NCI-H345 (cell line): Measurements from ENCODE around the gene BLOC1S4.

Experiments used
- DNase-seq: peaks from one replicate; lab custom pipeline; 2025; lab: John Stamatoyannopoulos, UW

BLOC1S4 gene

DNA sequence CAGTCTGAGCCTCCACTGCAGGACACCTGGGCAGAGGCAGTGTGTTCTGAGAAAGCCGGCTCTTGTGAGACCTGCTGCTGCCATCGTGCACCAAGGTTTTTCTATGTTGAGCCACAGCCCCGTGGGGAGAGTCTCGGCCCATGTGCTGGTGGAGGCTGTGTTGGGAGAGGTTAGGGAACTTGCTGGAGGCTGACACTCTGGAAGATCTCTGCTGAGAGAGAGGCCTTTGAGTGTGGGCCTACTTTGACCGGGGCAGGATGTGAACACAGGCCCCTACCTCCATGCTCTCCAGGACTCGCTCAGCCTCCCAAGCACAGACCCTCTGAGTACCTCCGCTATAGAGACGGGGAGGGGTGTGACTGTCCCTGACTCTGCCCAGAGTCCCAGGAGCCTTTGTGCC is 23.6 kb upstream of the BLOC1S4 start:
- no peak for DNase-seq

GRCh38 chr4:6692806-6693205 is 23.2 kb upstream of the BLOC1S4 start:
- DNase-seq, result no peak

DNA sequence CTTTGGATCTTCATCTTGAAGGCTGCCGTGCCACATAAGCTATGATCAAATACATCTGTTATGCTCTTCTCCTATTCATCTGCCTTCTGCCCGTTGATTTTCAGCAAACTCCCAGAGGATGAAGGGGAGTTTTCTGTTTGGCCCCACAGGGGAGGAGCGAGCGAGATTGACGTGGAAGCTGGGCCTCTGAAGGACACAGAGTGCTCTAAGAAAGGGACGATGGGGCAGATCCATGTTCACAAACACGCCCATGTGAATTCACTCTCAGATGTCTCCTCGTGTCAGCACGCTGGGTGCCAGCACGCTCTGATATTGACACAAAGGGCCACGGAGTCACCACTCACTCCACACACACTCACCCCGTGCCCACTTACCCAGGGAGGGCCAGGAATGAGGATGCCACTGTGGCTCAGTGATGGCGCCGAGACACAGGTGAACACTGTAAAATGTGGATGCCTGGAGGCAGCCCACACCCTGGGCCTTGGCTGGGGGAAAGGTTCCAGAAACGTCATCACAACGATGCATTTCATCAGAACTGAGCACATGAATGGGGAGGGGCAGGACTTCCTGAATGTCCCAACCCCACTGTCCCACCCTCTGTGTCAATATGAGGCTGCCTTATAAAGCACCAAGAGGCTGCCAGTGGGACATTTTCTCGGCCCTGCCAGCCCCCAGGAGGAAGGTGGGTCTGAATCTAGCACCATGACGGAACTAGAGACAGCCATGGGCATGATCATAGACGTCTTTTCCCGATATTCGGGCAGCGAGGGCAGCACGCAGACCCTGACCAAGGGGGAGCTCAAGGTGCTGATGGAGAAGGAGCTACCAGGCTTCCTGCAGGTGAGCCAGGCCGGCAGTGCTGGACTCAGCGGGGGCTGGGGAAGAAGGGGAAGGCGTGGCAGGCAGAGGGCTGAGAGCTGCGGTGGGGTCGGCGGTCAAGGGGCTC is 22.5 kb upstream of the BLOC1S4 start, which contains the start of gene S100P:
S100P (plus strand) TSS at position 648 of the 946 bp plus-strand sequence; CDS start at position 703, 55 bp downstream.
- no peak for DNase-seq

DNA sequence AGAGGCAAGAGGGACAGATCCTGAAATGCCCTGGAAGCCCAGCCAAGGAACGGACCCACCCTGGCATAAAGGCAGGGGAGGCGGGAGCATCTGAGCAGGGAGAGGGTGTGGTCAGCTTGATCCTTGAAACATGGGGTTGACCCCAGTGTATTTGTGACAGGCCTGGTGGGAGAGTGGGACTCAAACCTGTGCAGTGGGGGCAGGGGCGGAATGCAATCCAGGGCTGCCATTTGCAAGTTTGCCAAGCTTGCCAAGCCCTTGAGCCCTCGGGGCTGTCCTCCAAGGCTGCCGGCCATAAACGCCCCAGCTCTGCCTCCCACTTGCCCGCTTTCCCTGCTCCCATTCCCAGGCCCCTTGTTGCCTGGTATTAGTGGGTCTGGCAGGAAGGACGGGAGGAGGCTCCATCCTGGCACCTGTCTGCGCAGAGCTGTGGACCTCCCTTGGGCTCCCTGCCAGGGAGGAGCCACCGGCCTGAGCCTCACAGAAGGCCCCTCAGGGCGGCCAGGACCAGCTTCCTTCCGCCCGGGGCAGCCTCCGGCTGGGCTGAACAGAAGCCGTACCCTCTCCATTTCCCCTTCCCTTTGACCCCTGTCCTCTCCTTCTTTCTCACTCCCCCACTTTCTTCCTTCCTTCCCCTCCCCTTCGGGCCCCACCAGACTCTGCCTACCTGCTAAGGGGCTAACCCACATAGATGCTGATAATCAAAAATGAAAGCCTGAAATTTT is 21.6 kb upstream of the BLOC1S4 start:
- DNase-seq, result no peak

GRCh38 chr4:6695660-6696610 is 20.0 kb upstream of the BLOC1S4 start:
- no peak for DNase-seq

DNA sequence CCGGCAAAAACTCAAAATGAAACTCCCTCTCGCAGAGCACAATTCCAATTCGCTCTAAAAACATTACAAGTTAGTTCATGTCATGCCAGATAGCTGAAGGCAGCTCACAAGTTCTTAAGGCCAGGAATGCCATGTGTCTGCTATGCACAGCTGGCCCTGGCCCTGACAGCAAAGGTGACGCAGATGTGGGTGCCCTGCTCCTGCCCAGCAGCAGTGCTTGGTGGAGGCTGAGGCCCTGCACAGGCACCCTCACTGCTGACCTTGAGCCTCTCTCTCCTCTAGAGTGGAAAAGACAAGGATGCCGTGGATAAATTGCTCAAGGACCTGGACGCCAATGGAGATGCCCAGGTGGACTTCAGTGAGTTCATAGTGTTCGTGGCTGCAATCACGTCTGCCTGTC is 19.4 kb upstream of the BLOC1S4 start:
- DNase-seq, result no peak

- no peak for DNase-seq
These were observed 18.8 kb upstream of the BLOC1S4 start for GRCh38 chr4:6697131-6697530.

DNA sequence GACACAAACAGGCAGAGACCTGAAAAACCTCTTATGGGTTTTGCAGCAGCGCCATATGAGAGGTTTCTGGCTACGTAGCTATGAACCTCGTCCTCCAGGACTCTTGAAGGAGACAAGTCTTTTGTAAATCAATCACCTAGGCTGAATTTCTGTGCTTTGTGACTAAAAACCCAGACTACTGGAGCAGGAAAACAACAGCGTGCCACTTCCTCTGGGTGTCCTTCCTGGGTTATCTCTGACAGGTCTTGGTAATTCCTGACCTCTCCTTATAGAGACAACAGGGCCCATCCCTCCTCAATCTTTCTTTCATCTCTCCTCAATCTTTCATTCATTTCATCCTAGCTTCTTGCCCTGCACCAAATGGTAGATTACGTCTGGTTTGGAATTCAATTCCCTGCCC is 16.6 kb upstream of the BLOC1S4 start:
- no peak for DNase-seq

DNA sequence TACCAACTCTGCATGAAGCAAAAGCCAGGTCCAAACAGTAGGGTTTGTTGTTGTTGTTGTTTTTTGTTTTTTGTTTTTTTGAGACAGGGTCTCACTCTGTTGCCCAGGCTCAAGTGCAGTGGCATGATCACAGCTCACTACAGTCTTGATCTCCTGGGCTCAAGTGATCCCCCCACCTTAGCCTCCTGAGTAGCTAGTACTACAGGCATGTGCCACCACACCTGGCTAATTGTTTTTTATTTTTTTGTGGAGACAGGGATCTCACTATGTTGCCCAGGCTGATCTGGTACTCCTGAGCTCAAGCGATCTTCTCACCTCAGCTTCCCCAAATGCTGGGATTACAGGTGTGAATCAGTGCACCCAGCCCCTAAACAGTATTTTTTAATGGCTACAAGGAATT is 16.1 kb upstream of the BLOC1S4 start:
- DNase-seq, result no peak

- DNase-seq, result no peak
These were observed 14.6 kb upstream of the BLOC1S4 start for GRCh38 chr4:6701371-6701770.

DNA sequence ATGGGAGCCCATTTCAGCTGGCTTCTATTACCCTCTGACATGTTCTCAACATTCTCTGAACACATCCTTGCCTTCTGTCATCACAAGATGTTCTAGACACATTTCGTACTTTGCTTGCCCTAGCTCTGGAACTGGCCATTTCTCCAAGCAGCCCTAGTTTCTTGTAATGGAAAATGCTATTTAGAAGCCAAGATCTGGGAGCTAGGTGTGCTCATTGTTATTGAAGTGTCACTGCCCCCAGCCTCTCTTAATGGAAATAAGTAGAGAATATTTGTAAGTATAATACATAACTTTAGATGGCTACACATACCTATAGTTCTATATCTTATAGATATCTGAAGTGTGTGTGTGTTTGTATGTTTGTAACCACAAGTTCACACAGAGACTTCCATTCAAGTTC is 13.2 kb upstream of the BLOC1S4 start:
- DNase-seq, result no peak

DNA sequence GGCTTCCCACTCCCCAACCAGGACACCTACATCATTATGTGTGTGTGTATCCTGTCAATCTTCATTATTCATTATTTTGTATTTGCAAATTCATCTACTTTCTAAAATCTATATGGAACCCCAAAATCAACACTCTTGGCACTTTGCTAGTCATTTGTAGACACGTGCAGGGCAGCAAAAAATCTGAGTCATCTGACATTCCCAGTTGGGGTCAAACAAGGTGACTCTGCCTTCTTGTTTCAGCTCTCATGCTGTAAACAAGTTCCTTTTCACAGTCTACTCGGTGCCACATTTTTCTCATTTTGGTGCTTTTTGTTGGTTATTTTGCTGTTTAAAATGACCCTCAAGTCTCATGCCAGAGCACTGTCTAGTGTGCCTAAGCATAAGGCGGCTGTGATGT is 12.2 kb upstream of the BLOC1S4 start:
- DNase-seq, result no peak

DNA sequence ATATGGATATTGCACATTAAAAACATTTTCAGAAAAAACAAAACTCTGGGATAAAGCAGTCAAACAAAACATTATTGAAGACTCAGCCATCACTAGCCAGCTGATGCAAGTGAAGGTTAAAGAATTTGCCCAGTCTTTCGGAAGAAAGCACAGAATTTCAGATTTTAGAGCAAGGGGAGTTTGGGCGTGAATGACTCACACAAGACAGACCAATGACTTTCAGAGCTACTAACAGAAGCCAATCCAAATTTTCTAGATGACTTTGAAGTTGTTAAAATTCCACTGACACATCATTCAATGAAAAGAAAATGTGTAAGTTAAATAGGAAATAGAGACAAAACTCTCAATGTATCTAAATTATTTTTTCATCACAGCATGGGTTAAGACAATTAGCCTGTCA is 10.3 kb upstream of the BLOC1S4 start:
- DNase-seq, result no peak

DNA sequence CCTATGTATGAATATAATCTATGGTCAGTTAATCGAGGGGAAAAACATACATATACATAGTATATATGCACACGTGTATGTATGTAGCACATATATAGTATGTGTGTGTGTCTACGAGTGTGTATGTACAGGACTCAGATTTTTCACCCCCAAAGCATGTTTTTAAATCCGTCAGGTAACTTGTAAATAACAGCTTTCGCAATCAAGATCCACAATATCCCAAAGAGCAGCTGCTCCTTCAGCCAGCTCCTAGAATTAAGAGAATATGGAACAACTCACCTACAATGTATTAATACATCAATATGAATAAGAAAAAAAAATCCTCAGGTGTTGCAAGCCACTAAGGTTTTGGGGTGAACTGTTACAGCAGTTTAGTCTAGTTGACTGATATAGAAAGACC is 9.8 kb upstream of the BLOC1S4 start:
- DNase-seq, result no peak

- peak; percentile 95 for DNase-seq
These were observed 6.5 kb upstream of the BLOC1S4 start, which contains the start of gene MRFAP1L1 for GRCh38 chr4:6709230-6710114. TSS of gene MRFAP1L1 (minus strand) at chr4:6709865. CDS start at chr4:6709629, 236 bp downstream.

DNA sequence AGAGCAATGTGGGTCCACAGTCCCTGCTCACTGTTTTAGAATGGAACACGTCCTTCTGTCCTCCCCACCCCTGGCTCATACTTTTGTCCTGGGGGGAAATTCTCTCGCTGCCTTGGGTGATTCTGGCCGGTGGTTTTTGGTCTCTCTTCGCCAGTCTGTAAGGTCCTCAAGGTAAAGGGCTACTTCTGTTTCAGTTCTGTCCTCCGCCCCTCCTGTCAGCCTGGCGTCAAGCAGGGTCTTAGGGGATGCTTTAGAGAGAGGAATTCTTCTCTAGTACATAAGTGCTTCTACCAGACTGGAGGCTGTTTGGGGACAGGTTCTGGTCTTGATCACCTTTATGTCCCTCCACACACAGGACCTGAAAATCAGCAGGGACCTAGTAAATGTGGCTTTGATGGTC is 5.7 kb upstream of the BLOC1S4 start:
- no peak for DNase-seq

DNA sequence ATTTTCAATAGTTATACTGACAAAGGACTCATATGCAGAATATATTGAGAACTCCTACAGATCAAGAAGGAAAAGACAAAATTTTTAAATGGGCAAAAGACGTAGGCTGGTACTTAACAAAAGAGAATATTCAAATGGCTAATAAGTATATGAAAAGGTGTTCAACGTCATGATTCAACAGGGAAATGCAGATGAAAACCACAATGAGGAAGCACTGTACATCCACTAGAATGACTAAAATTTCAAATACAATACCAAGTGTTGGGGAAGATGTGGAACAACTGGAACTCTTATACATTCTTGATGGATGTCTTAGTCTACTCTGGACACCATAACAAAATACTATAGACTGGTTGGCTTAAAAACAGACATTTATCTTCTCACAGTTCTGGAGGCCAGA is 5.0 kb upstream of the BLOC1S4 start:
- DNase-seq, result no peak

DNA sequence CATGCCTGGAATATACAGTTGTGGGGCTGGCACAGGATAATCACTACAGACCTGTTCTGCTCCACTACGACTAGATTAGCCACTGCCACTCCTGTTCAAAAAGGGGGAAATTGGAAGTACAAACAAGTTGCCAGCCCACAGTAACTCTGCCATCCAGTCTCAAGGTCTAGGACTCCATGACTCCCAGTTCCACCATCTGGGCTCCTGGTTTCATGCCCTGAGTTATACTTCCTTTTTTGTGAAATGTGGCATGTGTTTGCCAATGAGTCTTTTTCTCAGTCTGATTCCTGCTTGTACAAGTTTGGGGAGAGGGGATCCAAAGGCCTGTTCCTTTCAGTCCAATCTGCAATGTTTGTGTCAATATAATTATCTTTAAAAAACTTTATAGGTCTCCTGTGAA is 1.0 kb upstream of the BLOC1S4 start:
- DNase-seq, result no peak

DNA sequence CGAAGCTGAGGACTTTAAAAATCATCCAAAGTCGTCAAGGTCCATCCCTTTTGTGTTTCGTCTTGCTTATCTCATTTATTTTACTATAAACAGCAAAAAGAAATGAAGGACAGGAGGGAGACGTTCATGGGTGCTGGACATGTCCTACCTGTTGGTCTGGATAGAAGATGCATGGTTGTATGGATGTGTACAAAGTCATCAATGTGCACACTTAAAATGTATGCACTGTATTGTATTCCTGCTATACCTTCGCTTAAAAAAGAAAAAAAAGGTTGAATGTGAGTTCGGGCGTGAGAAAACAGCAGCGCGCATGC is 313 bp upstream of the BLOC1S4 start:
- DNase-seq, result no peak

GRCh38 chr4:6716958-6717655 is 1.1 kb downstream of the BLOC1S4 start:
- DNase-seq, result no peak
